Measurements from ENCODE around the gene CLCNKA.
"Not testable (repeated sequence)": the region's sequence is repeated elsewhere in the genome, so short reads cannot be mapped to it uniquely, and the experiment has no call there.

CLCNKA gene

GRCh38 chr1:15997637-15998280 lies 24.1 kb upstream of the CLCNKA start:
- no peak for DNase-seq (ENCODE audit: low spot score)

- no peak for DNase-seq (ENCODE audit: low spot score)
Measured at GRCh38 chr1:15998929-15999328, 22.9 kb upstream of the CLCNKA start.

- DNase-seq (ENCODE audit: low spot score): not testable (repeated sequence)
Measured at GRCh38 chr1:16001274-16001673, 20.6 kb upstream of the CLCNKA start.

- DNase-seq (ENCODE audit: low spot score): no peak
Measured at GRCh38 chr1:16005597-16005996, 16.2 kb upstream of the CLCNKA start.

- DNase-seq (ENCODE audit: low spot score): no peak
Measured at GRCh38 chr1:16006010-16006409, 15.8 kb upstream of the CLCNKA start.

- peak; percentile 39 for DNase-seq (ENCODE audit: low spot score)
Measured at GRCh38 chr1:16006552-16007485, 15.0 kb upstream of the CLCNKA start.

- no peak for DNase-seq (ENCODE audit: low spot score)
Measured at GRCh38 chr1:16007671-16008341, 14.0 kb upstream of the CLCNKA start.

GRCh38 chr1:16009030-16009460 lies 12.8 kb upstream of the CLCNKA start:
- DNase-seq (ENCODE audit: low spot score): peak; percentile 73

- no peak for DNase-seq (ENCODE audit: low spot score)
Measured at GRCh38 chr1:16009678-16010077, 12.2 kb upstream of the CLCNKA start.

GRCh38 chr1:16010837-16011236 lies 11.0 kb upstream of the CLCNKA start:
- DNase-seq (ENCODE audit: low spot score): no peak

GRCh38 chr1:16011936-16012589 lies 9.8 kb upstream of the CLCNKA start:
- no peak for DNase-seq (ENCODE audit: low spot score)

GRCh38 chr1:16012590-16013219 lies 9.1 kb upstream of the CLCNKA start:
- peak; percentile 55 for DNase-seq (ENCODE audit: low spot score)

GRCh38 chr1:16013220-16013907 lies 8.5 kb upstream of the CLCNKA start:
- DNase-seq (ENCODE audit: low spot score): peak; percentile 47

- no peak for DNase-seq (ENCODE audit: low spot score)
Measured at GRCh38 chr1:16013908-16014258, 8.0 kb upstream of the CLCNKA start.

GRCh38 chr1:16014509-16015482 lies 7.0 kb upstream of the CLCNKA start:
- no peak for DNase-seq (ENCODE audit: low spot score)

- DNase-seq (ENCODE audit: low spot score): no peak
Measured at GRCh38 chr1:16015491-16015890, 6.3 kb upstream of the CLCNKA start.

- no peak for DNase-seq (ENCODE audit: low spot score)
Measured at GRCh38 chr1:16015960-16016901, 5.6 kb upstream of the CLCNKA start.

GRCh38 chr1:16017076-16017460 lies 4.8 kb upstream of the CLCNKA start:
- DNase-seq (ENCODE audit: low spot score): no peak

All from kidney tubule cell (primary cell).